PC-3 (cell line): ENCODE measurements around the gene CCDC194. TPM values are rescaled to one million over a fixed set of nuclear protein-coding genes. Genes with fewer than 3 reads are reported as not detected.

Experiments used
- ATAC-seq: fragments of 200-7000 bp; cut with Tn5 transposase; 2 replicates; pipeline ENCODE4 v1.9.1; 2020; ENCODE audit warnings: mild to moderate bottlenecking, moderate library complexity
- BruUV-seq: library from RNA; stranded (reverse); fragments of 400-500 nt; replicated peaks from 2 replicates; lab custom pipeline; 2021; lab: Mats Ljungman, UMichigan
- CTCF ChIA-PET: fragments of 300-600 bp; sonication (Branson Sonifier 250); formaldehyde crosslinking; loops from one replicate; lab custom pipeline; 2022; ENCODE audit warnings: antibody characterized with exemption; lab: Charles Lee
- POLR2A ChIA-PET: fragments of 300-600 bp; sonication (Branson Sonifier 250); formaldehyde crosslinking; loops from one replicate; lab custom pipeline; 2022; ENCODE audit warnings: antibody characterized with exemption; ENCODE audit not compliant: unreplicated experiment; lab: Charles Lee
- DNase-seq: peaks from one replicate; pipeline ENCODE4 v3.0.0-alpha.2; 2015
- H2AFZ ChIP-seq: fragments of 300-600 bp; sonication (generic); 2 replicates; pipeline ENCODE4 v1.6.0; 2016; ENCODE audit warnings: antibody characterized with exemption, low read length
- H3F3A ChIP-seq: fragments of 300-600 bp; sonication (generic); one replicate; pipeline ENCODE4 v1.6.0; 2017; ENCODE audit warnings: antibody characterized with exemption, low read length, control low read depth, mild to moderate bottlenecking; ENCODE audit not compliant: unreplicated experiment
- H3K27ac ChIP-seq: fragments of 300-600 bp; sonication (generic); 2 replicates; pipeline ENCODE4 v1.5.1; 2016; ENCODE audit warnings: mild to moderate bottlenecking, low read length
- H3K27me3 ChIP-seq: fragments of 300-600 bp; sonication (generic); 2 replicates; pipeline ENCODE4 v1.6.1; 2016; ENCODE audit warnings: low read length, mixed read lengths
- H3K36me3 ChIP-seq: fragments of 300-600 bp; sonication (generic); 2 replicates; pipeline ENCODE4 v1.6.1; 2016; ENCODE audit warnings: low read depth, mixed run types, low read length, mixed read lengths
- H3K4me1 ChIP-seq: fragments of 300-600 bp; sonication (generic); 2 replicates; pipeline ENCODE4 v1.5.1; 2016; ENCODE audit warnings: low read length; ENCODE audit not compliant: insufficient read depth
- H3K4me2 ChIP-seq: fragments of 300-600 bp; sonication (generic); 2 replicates; pipeline ENCODE4 v1.6.0; 2016; ENCODE audit warnings: low read length
- H3K4me3 ChIP-seq: fragments of 300-600 bp; sonication (generic); 2 replicates; pipeline ENCODE4 v1.5.1; 2016; ENCODE audit warnings: mild to moderate bottlenecking, low read length, mixed read lengths
- H3K79me2 ChIP-seq: fragments of 300-600 bp; sonication (generic); 2 replicates; pipeline ENCODE4 v1.6.1; 2017; ENCODE audit warnings: low read length, mixed read lengths
- H3K9ac ChIP-seq: fragments of 300-600 bp; sonication (generic); 2 replicates; pipeline ENCODE4 v1.6.0; 2016; ENCODE audit warnings: mild to moderate bottlenecking, low read length
- H3K9me2 ChIP-seq: fragments of 300-600 bp; sonication (generic); replicated peaks from 2 replicates; pipeline ENCODE4 v1.6.1; 2016; ENCODE audit warnings: mixed run types, low read length, mixed read lengths
- H3K9me3 ChIP-seq: fragments of 300-600 bp; sonication (generic); 2 replicates; pipeline ENCODE4 v1.6.1; 2016; ENCODE audit warnings: low read length, mixed read lengths
- H4K20me1 ChIP-seq: fragments of 300-600 bp; sonication (generic); 2 replicates; pipeline ENCODE4 v1.6.1; 2016; ENCODE audit warnings: low read length, mixed read lengths
- CTCF ChIP-seq: fragments of 300-600 bp; sonication (generic); conservative IDR thresholded peaks from 2 replicates; pipeline ENCODE4 v1.5.1; 2017; ENCODE audit warnings: antibody characterized with exemption, low read depth, mild to moderate bottlenecking, low read length
- EZH2 ChIP-seq: fragments of 300-600 bp; sonication (generic); IDR thresholded peaks from one replicate; pipeline ENCODE4 v1.6.1; 2017; ENCODE audit warnings: antibody characterized with exemption, mild to moderate bottlenecking, low read length; ENCODE audit not compliant: unreplicated experiment
- EZH2phosphoT487 ChIP-seq: fragments of 300-600 bp; sonication (generic); IDR thresholded peaks from 2 replicates; pipeline ENCODE4 v1.6.1; 2018; ENCODE audit warnings: mild to moderate bottlenecking, antibody characterized with exemption, low read length, borderline replicate concordance
- intact Hi-C: fragments of 100-400 bp; cut with micrococcal nuclease; formaldehyde crosslinking; loops from 2 replicates; pipeline ENCODE4 v1.9.0; 2023
- total RNA-seq: library from RNA; depleted of rRNA; stranded (reverse); fragments of >200 nt; gene quantifications from 2 replicates; pipeline ENCODE4 v1.2.3, GENCODE V29; 2014

Gene CCDC194
- total RNA-seq, 1 experiment from 2014 or later = not detected

- no peak for ATAC-seq
- no peak for TF ChIP-seq EZH2
- no peak for TF ChIP-seq CTCF
- no peak overlapping the region for H3K27ac ChIP-seq
- H3F3A ChIP-seq = no peaks in the 10 kb centered on the region
- ChIA-PET CTCF (no interaction called here), POLR2A (no interaction called here)
- no peaks in the 10 kb centered on the region for H3K36me3 ChIP-seq
- no peak overlapping the region for H3K4me3 ChIP-seq
- H4K20me1 ChIP-seq = no peaks in the 10 kb centered on the region
- no peak overlapping the region for H3K9ac ChIP-seq
- BruUV-seq = TSS peak; percentile 35
- no peak overlapping the region for H2AFZ ChIP-seq
- no peaks in the 10 kb centered on the region for H3K9me2 ChIP-seq
- H3K9me3 ChIP-seq = no peaks in the 10 kb centered on the region
- H3K27me3 ChIP-seq = no peaks in the 10 kb centered on the region
- H3K4me2 ChIP-seq = no peak overlapping the region
- no peak for DNase-seq
- intact Hi-C loops = no loop called here
- H3K4me1 ChIP-seq = no peaks in the 10 kb centered on the region
- no peaks in the 10 kb centered on the region for H3K79me2 ChIP-seq
Measured at GRCh38 chr19:17406046-17406886, 12.3 kb upstream of the CCDC194 start.

GRCh38 chr19:17405250-17406045 lies 11.5 kb upstream of the CCDC194 start, which contains the start of gene BST2:
Gene BST2 (minus strand): TSS chr19:17405630. CDS start chr19:17405575, 55 bp downstream.
- BruUV-seq = TSS peak; percentile 91

More at GRCh38 chr19:17405250-17406045, 11.5 kb upstream of the CCDC194 start, which contains the start of gene BST2:
- Histone ChIP-seq H3K9me3 (no peaks in the 10 kb centered on the region), H3K79me2 (no peaks in the 10 kb centered on the region), H3K9me2 (no peaks in the 10 kb centered on the region), H3F3A (no peaks in the 10 kb centered on the region), H3K27me3 (no peaks in the 10 kb centered on the region), H2AFZ (no peak within 1 kb of the TSS), H3K27ac (no peak within 1 kb of the TSS), H3K4me2 (no peak within 1 kb of the TSS), H3K9ac (no peak within 1 kb of the TSS), H3K36me3 (no peaks in the 10 kb centered on the region), H4K20me1 (no peaks in the 10 kb centered on the region), H3K4me3 (no peak within 1 kb of the TSS), H3K4me1 (no peaks in the 10 kb centered on the region)
- POLR2A ChIA-PET = no interaction called here
- TF ChIP-seq EZH2phosphoT487 = no peak
- no peak for TF ChIP-seq CTCF
- TF ChIP-seq EZH2 = no peak
- intact Hi-C loops = no loop called here
- CTCF ChIA-PET = no interaction called here
- ATAC-seq (no peak), DNase-seq (no peak)
